ENCODE data around the gene GATB.

GATB gene

DNA sequence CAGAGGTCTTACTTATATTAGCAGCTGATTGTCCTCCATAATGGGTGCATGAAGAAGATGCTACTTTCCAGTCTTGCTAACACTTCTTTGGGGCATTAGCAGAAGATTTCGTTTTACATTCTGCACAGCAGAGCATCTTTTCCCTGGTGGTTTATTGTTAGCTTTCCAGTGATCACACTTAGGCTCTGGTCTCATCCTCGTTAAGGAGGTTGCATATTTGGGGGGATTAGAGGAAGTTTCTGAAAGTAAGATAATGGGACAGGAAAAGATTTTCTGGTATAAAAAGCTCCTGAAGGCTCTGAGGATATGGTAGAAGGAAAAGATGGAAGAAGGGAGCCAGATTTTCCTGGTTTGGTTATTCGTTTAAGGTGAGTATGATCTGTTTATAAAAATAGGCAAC lies 134.1 kb downstream of the GATB start:
- TF ChIP-seq, protein P1, sequence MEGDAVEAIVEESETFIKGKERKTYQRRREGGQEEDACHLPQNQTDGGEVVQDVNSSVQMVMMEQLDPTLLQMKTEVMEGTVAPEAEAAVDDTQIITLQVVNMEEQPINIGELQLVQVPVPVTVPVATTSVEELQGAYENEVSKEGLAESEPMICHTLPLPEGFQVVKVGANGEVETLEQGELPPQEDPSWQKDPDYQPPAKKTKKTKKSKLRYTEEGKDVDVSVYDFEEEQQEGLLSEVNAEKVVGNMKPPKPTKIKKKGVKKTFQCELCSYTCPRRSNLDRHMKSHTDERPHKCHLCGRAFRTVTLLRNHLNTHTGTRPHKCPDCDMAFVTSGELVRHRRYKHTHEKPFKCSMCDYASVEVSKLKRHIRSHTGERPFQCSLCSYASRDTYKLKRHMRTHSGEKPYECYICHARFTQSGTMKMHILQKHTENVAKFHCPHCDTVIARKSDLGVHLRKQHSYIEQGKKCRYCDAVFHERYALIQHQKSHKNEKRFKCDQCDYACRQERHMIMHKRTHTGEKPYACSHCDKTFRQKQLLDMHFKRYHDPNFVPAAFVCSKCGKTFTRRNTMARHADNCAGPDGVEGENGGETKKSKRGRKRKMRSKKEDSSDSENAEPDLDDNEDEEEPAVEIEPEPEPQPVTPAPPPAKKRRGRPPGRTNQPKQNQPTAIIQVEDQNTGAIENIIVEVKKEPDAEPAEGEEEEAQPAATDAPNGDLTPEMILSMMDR (IDR thresholded peaks at IDR 0.05; ENCODE audit: extremely low read depth, missing control alignments): no peak
- DNase-seq (ENCODE audit: low spot score): no peak

DNA sequence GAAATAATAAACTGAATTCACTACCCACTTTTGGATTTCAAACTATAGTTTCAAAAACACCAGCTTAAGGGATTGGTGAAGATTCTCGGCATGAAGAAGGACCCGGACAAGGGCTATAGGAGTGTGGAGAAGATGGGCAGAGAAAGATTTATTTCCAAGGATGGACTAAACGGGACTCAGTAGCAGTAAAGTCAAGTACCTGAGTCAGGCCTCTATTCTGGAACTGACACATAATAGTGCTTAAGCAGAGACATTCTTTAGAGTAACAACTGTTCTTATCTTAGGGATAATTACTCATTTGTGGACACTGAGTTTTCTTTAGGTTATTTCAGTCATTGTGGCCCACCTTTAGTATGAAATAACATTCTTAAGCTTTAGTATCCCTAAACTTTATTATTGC lies 134.6 kb downstream of the GATB start:
- TF ChIP-seq, protein P1 (IDR thresholded peaks at IDR 0.05; ENCODE audit: extremely low read depth, missing control alignments): no peak
- no peak for DNase-seq (ENCODE audit: low spot score)

DNA sequence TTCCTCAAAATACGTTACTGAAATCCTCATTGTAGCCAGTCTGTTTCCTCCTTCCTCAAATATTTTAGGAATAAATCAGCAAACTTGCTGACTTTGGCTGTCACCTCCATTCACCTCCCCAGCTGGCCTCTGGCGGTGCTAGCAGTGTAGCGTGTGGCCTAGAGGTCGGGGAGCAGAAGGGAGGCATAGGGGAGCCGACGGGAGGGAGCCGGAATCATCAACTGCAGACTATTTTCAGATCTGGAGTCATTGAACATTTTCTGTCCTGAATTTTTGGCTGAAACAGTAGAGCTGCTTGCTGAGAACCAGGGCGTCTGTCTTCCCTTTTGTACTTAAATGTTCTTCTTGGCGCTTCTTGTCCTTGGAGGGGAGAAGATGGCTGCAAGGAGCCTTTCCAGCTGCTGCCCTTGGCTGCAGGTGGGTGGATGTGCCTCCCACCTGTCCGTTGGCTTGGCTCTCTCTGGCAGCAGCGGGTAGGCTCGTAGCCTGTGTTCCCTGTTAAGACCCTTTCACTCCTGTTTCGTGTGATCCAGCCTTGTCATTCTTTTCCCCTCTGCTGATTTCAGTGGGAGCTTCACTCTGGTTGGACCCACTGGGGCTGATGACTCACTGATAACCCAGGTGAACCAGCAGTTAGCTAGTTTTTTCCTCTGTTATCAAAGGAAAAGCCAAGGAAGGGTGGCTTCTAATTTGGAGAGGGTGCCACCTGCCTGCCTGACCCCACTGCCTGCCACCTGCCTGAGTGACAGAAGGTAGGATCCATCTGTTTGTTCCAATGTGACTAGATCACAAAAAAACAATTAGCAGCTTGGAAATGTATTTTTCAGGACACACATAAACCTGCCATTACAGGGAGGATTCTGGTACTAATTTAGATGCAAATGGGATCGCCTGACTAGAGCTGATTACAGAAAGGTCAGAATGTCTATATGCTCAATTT lies 135.9 kb downstream of the GATB start:
- DNase-seq (ENCODE audit: low spot score): no peak
- TF ChIP-seq, protein P1 (IDR thresholded peaks at IDR 0.05; ENCODE audit: extremely low read depth, missing control alignments): no peak
